Epidermal melanocyte (primary cell): ENCODE measurements around the gene TM2D3.

Source experiments
- DNase-seq: peaks from one replicate; pipeline ENCODE4 v3.0.0; 2011; ENCODE audit warnings: low spot score; ENCODE audit not compliant: insufficient read length

TM2D3 gene, protein sequence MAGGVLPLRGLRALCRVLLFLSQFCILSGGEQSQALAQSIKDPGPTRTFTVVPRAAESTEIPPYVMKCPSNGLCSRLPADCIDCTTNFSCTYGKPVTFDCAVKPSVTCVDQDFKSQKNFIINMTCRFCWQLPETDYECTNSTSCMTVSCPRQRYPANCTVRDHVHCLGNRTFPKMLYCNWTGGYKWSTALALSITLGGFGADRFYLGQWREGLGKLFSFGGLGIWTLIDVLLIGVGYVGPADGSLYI

DNA sequence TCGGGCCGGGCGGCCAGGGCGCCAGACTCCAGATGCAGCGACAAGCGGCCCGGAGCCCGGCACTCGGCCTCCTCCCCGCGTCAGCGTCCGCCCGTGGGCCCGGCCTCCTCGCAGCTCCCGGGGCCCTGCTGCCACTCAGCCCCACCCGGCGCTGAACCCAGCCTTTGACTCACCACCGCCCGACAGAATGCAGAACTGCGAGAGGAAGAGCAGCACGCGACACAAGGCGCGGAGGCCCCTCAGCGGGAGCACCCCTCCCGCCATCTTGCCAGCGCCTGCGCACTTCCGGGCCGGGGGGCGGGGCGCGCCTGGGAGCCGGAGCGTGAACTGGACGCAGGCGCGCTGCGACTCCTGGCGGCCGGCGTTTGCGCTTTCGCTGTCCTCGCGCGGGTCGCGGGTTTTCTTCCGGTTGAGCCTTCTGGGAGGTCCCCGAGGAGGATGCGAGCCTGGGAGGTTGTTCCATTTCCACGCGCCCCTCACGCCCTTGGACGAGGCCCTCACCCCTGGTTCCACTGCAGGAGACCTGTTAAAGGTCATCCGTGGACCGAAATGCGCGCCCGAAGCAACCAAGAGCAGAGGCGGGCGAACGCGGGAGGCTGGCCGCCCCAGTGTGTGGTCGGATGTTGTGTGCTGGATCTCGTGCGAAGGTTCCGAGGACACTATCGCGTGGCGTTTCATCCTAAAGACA is at the start of gene TM2D3:
TSS of gene TM2D3 (minus strand) at position 284 of the 688 bp plus-strand sequence. CDS start at position 264, 20 bp downstream.
- peak; percentile 90 for DNase-seq

DNA sequence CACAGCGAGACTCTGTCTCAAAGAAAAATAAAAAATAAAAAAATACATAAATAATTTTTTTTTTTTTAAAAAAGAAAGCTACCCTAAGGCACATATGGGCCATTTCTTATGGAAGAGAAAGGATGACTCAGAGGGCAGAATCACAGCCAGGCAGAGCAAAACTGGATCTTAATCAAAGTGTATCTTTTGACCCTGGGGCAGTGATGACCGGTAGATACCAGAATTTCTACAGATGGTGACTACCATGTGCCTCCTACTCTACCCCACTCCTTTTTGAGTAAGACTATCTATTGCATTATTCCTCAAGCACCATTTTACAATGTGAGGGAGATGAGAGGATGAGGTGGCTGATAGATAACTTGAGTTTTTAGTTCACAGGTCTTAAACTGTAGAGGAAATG is 46.1 kb upstream of the TM2D3 start:
- DNase-seq, result no peak

DNA sequence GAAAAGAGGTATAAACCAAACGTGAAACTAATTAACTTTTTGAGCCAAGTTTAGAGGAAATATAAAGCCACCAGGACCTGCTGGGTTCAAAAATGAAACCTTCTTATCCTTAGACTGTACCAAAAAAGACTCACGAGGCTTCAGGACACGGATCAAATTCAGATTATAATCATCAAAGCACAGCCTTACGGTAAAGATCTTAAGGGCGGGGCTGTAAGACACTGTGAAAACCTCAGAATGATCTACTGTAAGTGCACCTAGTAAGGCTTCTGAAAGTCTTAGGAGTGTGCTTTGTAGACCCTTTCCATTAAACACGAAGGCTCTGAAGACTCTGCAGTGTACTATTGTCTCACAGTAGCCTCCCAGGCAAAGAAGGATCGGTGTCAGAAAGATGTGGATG is 45.3 kb upstream of the TM2D3 start:
- DNase-seq, result no peak

DNA sequence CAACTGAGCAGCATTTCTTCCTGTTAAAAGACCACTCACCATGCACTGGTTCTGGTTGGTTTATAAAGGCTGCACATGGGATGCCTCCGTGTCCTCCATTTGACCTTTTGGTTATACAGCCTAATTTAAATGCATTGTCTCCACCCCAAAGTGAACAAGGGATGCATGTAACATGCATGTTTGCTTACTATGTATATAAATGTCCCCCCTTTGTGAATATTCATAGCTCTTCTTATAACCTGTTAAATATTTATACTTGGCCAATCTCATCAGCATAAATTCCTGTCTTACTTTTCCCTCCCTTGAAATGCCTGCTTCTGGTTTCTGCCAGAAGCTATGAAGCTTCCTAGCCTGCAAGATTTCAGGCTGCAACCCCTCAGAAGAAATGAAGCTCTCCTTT is 44.6 kb upstream of the TM2D3 start:
- no peak for DNase-seq

DNA sequence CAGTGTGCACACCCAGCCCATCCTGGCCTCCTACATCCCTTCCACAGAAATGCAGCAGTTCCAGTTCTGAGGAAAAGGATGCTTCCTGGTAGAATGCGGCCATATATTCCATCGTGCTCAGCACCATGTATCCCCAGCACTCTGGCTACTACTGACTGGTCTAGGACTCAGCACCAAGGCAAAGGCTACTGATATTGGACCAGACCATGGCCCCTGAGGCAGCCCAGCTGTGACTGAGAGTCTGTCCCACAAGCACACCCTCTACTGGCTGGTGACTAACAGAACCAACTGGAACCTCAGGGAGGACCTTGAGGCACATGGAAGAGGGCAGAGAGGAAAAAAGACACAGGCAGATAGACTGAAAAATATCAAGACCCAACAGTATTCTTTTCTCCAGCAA is 42.1 kb upstream of the TM2D3 start:
- DNase-seq, result no peak

DNA sequence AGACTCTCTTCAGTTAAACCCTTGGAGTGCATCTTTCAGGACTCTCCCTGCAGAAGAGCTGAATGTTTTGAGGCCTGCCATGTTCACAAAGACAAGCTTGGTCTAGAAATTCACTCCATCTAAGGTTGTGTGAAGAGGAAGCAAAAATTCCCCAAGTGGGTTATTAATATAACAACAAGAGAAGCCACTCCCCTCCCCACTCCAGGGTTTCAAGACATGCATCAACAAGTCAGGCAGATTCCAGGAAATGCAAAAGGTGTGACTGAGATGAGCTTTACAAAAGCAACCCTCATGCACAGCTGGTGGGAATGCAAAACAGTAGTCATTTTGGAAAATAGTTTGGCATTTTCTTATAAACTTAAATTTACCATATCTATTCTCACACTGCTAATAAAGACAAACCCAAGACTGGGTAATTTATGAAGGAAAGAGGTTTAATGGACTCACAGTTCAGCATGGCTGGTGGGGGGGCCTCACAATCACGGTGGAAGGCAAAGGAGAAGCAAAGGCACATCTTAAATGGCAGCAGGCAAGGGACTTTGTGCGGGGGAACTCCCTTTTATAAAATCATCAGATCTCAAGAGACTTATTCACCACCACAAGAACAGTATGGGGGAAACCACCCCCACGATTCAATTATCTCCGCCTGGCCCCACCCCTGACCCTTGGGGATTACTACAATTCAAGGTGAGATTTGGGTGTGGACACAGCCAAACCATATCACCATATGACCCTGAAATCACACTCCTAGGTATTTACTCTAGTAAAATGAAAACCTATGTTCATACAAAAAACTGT is 40.8 kb upstream of the TM2D3 start:
- DNase-seq, result no peak

DNA sequence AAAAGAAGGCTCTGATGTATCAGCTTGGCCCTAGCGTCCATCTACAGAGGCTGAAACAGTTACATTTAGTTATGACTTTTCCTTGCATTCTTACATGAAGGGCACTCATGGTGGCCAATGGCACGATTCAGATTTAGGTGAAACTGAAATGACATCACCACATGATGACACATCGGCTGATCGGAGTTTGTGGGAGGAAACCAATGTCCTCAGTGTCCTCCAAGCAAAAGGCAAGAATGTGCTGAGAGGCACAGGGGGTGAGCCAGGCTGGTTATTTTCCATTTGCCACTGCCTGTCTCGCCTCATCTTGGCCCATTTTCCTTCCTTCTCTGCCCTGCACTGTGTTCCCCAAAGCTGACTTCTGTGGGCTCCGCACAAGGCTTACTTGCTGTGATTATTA is 37.7 kb upstream of the TM2D3 start:
- no peak for DNase-seq

DNA sequence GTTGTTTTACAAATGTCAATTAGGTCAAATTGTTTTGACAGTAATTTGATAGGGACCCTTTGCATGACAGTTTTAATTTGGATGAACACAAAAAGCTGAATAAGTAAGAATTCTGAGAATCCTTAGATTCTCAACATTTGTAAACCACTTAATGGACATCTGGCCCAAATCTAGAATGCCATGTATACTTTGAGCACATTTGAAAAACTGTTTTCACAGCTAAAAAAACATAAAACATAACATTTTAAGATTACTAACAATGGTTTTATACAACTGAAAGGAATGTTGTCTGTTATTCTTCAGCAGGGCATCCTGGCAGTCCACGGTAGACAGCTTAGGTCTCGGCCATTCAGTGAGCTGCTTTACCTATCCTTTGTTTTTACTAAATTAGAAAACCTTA is 34.5 kb upstream of the TM2D3 start:
- DNase-seq, result no peak

DNA sequence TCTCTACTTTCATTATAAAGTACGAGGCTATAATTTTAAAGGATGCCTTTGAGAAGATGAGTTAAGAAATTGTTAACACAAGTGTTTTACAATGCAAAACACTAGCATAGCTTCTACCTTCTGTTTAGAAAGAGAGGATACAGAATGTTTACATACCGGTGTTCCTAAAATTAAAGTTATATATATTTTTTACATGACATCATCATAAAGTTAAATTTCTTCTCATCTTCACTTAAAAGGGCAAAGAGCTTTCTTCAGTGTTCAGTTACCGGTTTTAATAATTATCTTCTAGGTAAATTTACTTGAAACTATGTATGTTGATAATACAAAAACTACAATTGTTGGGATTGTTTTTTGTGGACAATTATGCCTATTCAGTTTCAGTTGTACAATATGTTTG is 32.7 kb upstream of the TM2D3 start:
- no peak for DNase-seq

DNA sequence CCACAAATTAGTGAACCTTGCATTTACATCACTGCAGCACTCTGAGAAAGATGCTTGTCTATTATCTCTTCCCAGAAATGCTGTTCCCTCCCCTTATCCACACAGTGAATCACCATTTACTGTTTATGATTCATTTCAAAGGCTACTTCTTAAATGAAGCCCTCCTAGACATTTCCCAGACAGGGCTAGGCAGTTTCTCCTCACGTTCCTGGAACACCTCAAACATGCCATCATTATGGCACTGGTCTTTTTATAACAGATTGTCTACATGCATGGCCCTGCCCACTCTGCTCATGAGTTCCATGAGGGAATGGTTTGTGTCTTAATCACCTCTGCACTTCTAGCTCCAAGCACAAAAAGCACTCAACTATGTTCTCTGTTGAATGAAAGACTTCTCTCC is 32.2 kb upstream of the TM2D3 start:
- DNase-seq, result no peak

DNA sequence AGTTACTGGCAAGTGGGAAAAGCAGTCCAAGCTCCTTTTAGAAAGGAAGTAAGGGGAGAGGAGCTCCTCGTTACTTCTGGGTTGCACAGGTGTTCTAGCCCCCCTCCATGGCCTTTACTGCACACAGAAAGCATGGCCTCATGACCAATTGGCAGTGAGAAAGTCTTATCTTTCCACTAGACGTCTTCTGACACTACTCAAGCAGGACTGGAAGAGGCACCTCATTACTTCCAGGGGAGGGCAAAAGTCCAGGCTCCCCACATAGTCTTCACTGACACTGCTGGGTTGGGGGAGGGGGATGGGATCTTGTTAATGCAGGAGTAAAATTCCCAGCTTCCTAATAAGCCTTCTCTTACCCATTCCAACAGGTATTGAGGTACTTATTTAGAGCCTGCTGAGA is 27.6 kb upstream of the TM2D3 start:
- DNase-seq, result no peak

DNA sequence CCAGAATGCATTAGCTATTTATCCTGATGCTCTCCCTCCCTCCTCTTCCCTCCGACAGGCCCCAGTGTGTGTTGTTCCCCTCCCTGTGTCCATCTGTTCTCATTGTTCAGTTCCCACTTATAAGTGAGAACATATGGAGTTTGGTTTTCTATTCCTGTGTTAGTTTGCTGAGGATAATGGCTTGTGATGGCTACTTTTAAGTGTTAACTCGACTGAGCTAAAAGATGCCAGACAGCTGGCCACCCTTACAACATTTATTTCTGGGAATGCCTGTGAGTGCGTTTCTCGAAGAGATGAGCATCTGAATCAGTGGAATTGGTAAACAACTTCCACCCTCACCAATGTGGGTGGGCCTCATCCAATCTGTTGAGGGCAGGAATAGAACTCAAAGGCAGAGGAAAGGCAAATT is 24.7 kb upstream of the TM2D3 start:
- DNase-seq, result no peak

DNA sequence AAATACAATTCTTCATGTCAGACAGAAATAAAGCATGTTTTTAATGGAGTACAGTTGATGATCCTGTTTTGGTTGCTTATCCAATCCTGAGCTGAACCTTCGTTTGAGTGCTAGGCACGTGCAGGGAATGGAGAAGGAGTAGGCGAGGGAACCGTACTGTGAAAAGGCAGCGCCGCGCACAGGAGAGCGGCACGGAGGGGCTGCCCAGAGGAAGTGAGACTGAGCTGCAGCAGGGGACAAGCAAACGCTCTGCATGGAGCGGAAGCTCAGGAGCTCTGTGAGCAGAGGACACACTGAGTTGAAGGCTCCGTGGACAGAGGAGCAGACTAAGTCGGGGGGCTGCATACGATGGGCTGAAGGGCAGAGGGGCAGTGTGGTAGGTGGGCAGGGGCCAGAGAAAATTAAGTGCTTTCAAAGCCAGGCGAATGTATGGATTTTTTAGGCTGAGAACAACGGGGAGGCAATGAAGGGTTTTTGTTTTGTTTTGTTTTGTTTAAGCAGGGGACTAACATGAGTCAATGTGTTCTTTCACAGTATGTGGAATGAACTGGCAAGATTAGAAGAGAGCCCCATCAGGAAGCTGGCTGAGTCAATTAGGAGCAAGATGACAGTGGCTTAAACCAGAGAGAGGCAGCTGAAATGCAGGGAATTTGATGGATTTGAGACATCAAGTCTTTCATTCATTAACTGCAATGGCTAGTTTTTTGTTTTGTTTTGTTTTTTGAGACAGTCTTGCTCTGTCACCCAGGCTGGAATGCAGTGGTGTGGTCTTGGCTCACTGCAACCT is 23.8 kb upstream of the TM2D3 start:
- DNase-seq, result no peak

DNA sequence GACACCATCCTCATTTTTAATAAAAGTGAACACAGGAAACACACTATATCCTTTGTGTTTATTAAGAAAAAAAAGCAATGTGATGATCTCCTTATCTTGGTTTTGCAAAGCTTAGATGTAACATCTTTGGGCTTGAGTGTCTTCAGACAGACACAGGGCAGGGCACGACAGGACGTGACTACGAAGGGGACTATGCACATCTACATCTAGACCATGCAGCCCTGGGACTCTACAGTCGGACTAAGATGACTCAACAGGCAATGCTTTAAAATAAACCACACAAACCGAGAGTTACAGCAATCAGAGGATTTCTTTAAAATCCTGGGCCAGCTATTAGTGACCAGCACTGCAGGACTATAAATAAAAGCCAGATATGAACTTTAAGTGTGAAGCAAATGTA is 22.8 kb upstream of the TM2D3 start:
- no peak for DNase-seq

DNA sequence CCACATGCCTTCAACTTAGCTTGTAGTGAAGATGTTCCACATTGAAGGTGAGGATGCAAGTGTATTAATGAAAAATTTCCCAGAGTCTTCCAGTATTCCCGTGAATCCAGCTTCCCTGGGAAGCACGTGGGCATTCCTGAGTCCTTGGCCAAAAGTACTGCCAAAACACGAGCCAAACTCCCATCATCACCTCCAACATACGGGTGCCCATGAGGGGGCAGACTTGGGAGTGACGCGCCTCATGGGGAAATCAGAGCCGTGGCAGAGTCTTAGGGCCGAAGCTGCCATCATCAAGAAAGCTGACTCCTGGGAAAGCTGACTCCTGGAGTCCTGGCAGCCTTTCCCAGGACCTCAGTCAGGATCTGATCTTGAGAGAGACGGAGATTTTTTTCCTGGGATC is 20.1 kb upstream of the TM2D3 start:
- DNase-seq, result no peak

DNA sequence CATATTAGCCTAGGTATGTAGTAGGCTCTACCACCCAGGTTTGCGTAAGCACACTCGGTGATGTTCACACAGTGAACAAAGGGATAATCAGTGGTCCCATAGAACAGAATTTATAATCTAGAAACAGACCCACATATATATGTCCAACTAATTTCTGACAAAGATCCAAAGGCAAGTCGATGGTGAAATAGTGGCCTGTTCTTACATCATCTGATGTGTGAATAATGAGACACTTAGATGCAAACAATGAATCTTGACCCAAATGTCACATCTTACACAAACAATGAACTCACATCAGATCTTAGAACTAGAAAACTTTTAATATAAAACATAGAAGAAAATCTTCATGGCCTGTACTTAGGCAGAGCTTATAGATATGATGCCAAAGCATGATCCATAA is 17.6 kb upstream of the TM2D3 start:
- DNase-seq, result no peak

DNA sequence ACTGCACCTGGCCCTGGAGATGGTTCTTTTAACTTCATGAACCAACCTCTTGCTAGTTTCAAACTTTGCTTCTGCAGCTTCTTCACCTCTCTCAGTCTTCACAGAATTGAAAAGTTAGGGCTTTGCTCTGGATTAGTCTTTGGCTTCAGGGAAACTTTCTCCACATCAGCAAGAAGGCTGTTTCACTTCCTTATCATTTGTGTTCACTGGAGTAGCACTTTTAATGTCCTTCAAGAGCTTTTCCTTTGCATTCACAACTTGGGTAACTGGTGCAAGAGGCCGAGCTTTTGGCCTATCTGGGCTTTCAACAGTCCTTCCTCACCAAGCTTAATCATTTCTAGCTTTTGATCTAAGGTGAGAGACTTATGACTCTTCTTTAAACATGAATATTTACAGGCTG is 15.7 kb upstream of the TM2D3 start:
- DNase-seq, result no peak

DNA sequence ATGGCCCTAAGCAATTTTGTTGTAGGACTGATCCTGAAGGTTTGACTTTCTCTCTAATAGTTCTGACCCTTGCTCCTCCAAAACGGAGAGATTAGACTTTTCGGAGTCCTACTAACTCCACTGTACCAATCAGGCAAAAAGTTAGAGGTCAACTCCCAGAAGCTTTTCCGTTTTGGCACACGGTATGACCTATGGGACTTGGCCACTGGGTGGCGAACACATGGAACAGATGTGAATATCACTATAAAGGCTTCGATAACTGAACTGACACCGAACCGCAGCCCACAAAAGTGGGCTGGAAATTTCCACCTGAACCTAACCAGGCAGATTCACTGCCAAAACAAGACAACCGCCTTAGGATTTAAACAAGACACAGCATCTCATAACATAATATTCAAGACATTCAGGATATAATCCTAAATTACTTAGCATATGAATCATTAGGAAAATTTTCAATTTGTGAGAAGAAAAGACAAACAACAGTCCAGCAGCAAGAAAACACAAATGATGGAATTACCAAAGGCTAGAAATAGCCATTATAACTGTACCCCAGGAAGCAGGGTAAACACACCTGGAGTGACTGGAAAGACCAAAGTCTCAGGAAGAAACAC is 12.2 kb upstream of the TM2D3 start:
- DNase-seq, result no peak

DNA sequence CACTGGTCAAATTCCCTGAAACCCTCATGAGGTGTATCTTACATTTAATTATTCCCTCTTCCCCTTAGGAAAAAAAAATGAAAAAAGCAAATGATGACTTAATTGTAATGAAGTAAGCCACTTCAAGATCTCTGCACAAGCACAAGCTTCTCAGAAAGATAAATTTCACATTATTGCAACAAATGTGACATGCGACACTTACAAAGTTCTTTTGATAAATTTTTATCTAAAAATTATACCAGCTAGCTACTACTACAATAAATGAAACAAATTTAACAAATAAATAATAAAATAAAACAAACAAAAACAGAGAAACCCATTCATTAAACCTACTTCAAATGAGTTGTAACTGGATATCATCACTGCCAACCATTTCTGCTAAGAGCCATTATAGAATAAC is 10.0 kb upstream of the TM2D3 start:
- DNase-seq, result no peak

DNA sequence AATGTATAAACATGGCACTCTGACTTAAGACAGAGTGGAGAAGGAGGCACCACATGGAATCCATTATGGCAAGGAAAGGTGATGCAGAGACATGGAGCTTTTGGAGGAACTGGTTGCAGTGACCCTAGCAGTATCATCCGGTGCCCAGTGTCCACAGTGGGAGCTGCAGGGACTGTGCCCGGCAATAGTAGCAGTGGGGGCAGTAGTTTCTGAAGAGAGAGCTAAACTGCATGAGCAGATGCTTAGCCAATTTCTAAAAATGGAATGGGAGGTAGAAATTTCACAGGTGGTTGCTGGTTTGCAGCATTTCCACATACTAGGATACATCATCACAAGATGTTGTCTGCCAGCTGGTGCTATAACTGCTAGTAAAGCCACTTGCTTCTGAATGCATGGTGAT is 7.8 kb upstream of the TM2D3 start:
- no peak for DNase-seq
